Measurements from ENCODE around the gene ZNF276.

- TF ChIP-seq, protein P1, sequence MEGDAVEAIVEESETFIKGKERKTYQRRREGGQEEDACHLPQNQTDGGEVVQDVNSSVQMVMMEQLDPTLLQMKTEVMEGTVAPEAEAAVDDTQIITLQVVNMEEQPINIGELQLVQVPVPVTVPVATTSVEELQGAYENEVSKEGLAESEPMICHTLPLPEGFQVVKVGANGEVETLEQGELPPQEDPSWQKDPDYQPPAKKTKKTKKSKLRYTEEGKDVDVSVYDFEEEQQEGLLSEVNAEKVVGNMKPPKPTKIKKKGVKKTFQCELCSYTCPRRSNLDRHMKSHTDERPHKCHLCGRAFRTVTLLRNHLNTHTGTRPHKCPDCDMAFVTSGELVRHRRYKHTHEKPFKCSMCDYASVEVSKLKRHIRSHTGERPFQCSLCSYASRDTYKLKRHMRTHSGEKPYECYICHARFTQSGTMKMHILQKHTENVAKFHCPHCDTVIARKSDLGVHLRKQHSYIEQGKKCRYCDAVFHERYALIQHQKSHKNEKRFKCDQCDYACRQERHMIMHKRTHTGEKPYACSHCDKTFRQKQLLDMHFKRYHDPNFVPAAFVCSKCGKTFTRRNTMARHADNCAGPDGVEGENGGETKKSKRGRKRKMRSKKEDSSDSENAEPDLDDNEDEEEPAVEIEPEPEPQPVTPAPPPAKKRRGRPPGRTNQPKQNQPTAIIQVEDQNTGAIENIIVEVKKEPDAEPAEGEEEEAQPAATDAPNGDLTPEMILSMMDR (conservative IDR thresholded peaks at IDR 0.05; ENCODE audit: low read depth, low read length), result no peak
- TF ChIP-seq EZH2 (IDR thresholded peaks at IDR 0.05; ENCODE audit: borderline replicate concordance, low read depth, low read length, poor library complexity, severe bottlenecking), result no peak
Observed at GRCh38 chr16:89722392-89723278, 1.3 kb downstream of the ZNF276 start.
